Parathyroid adenoma (tissue), 2 donors: ENCODE data around the gene CEL.

Experiments
- H2AFZ ChIP-seq: fragments of 300-600 bp; sonication (generic); one replicate; pipeline ENCODE4 v1.7.0; 2017; ENCODE audit warnings: antibody characterized with exemption, mild to moderate bottlenecking
- H3K27ac ChIP-seq: fragments of 300-600 bp; sonication (generic); one replicate; pipeline ENCODE4 v1.7.0; 2017
- H3K27me3 ChIP-seq: fragments of 300-600 bp; sonication (generic); one replicate; pipeline ENCODE4 v1.7.0; 2017; ENCODE audit warnings: low read length; ENCODE audit not compliant: control insufficient read depth, insufficient read depth
- H3K36me3 ChIP-seq: fragments of 300-600 bp; sonication (generic); one replicate; pipeline ENCODE4 v1.7.0; 2017; ENCODE audit warnings: low read length; ENCODE audit not compliant: control insufficient read depth, insufficient read depth
- H3K4me1 ChIP-seq: fragments of 300-600 bp; sonication (generic); one replicate; pipeline ENCODE4 v1.7.0; 2017; ENCODE audit warnings: control low read depth
- H3K4me2 ChIP-seq: fragments of 300-600 bp; sonication (generic); one replicate; pipeline ENCODE4 v1.7.0; 2017; ENCODE audit warnings: low read length
- H3K4me3 ChIP-seq: fragments of 300-600 bp; sonication (generic); one replicate; pipeline ENCODE4 v1.7.0; 2017; ENCODE audit warnings: low read depth, low read length
- H3K79me2 ChIP-seq: fragments of 300-600 bp; sonication (generic); one replicate; pipeline ENCODE4 v1.7.0; 2017; ENCODE audit warnings: control low read depth
- H3K9ac ChIP-seq: fragments of 300-600 bp; sonication (generic); one replicate; pipeline ENCODE4 v1.7.0; 2017; ENCODE audit warnings: mild to moderate bottlenecking
- H3K9me3 ChIP-seq: fragments of 300-600 bp; sonication (generic); one replicate; pipeline ENCODE4 v1.7.0; 2017; ENCODE audit warnings: low read length; ENCODE audit not compliant: control insufficient read depth
- CTCF ChIP-seq: fragments of 300-600 bp; sonication (generic); IDR thresholded peaks from one replicate; pipeline ENCODE4 v1.7.0; 2017; ENCODE audit warnings: antibody characterized with exemption, mild to moderate bottlenecking
- donor health status: primary hyperparathyroidism.

Gene CEL

GRCh38 chr9:133050142-133050541, 11.6 kb upstream of the CEL start:
- Histone ChIP-seq H3K4me1 (no peaks in the 10 kb centered on the region), H3K36me3 (no peaks in the 10 kb centered on the region), H2AFZ (no peak overlapping the region), H3K9ac (no peak overlapping the region), H3K27ac (no peak overlapping the region), H3K79me2 (no peaks in the 10 kb centered on the region), H3K4me3 (no peak overlapping the region), H3K4me2 (no peak overlapping the region), H3K27me3 (no peaks in the 10 kb centered on the region), H3K9me3 (no peaks in the 10 kb centered on the region)
- TF ChIP-seq CTCF, result no peak

DNA sequence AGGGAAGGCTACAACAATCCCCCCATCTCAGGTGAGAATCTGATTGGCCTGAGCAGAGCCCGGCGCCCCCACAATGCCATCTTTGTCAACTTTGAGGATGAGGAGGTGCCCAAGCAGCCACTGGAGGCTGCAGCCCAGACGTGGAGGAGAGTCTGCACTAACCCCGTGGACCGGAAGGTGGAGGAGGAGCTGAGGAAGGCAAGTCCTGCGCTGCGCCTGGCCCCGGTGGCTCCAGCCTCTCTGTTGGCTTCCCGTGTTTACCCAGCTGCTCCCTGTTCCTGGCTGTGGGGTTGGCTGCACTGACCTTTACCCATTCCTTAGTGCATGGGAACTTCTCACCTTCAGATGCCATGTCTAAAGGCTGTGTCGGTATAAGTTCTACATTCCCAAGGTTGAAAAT, 11.0 kb upstream of the CEL start:
- no peaks in the 10 kb centered on the region for H3K4me1 ChIP-seq
- no peak overlapping the region for H3K27ac ChIP-seq
- H3K36me3 ChIP-seq, result no peaks in the 10 kb centered on the region
- H3K4me2 ChIP-seq, result no peak overlapping the region
- H3K79me2 ChIP-seq, result no peaks in the 10 kb centered on the region
- H3K9me3 ChIP-seq, result no peaks in the 10 kb centered on the region
- H3K27me3 ChIP-seq, result no peaks in the 10 kb centered on the region
- H2AFZ ChIP-seq, result no peak overlapping the region
- H3K9ac ChIP-seq, result no peak overlapping the region
- H3K4me3 ChIP-seq, result no peak overlapping the region
- TF ChIP-seq CTCF, result no peak

DNA sequence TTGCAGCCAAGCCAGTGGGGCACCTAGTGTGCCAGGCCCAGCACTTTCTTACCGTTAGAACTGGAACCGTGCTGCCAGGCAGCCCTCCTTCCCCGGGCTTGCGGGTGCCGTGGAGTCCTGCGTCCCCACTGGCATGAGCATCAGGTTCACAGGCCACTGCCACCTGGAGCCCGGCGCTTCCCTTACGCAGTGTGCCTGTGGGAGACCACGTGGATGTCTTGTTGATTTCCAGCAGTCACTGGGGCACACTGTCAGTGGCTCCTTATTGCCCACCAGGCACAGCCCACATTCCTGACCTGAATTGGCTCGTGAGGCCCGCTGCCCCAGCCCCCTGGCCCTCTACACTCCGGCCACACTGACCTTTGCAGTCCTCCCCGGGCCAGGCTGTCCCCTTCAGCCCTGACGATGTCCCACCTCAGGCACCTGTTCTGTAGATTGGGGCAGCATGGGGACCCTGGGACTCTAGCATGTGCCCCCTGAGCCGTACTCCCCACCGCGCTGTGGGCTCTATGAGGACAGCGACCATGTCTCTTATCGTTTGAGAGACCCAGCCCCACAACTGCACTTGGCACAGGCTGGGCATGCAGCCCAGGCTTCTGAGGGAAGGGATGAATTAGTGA, 10.4 kb upstream of the CEL start:
- no peaks in the 10 kb centered on the region for H3K27me3 ChIP-seq
- H3K79me2 ChIP-seq, result no peaks in the 10 kb centered on the region
- H3K27ac ChIP-seq, result no peak overlapping the region
- H3K9ac ChIP-seq, result no peak overlapping the region
- no peaks in the 10 kb centered on the region for H3K4me1 ChIP-seq
- H3K9me3 ChIP-seq, result no peaks in the 10 kb centered on the region
- H2AFZ ChIP-seq, result no peak overlapping the region
- no peaks in the 10 kb centered on the region for H3K36me3 ChIP-seq
- H3K4me3 ChIP-seq, result no peak overlapping the region
- TF ChIP-seq CTCF, result no peak
- H3K4me2 ChIP-seq, result no peak overlapping the region

DNA sequence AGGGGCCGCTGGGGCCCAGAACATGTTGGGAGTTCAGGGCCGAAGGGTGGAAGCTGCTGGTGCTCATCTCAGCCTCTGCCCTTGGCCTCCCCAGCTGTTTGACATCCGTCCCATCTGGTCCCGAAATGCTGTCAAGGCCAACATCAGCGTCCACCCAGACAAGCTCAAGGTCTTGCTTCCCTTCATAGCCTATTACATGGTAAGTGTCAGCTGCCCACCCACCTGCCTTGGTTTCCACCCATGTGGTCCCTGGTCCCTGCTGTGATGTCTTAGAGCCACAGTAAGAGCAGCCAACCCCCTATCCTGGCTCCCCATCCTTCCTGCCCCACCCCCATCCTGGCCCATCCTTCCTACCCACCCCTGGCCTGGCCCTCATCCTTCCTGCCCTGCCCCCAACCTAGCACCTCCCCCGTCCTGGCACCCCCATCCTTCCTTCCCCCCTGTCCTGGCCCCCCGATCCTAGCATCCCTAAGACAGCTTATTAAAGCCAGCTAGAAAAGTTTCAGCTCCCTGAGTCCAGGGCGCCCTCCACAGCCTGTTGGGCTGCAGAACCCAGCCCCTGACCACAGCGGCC, 9.7 kb upstream of the CEL start:
- Histone ChIP-seq H3K4me1 (no peaks in the 10 kb centered on the region), H3K9me3 (no peaks in the 10 kb centered on the region), H3K36me3 (no peaks in the 10 kb centered on the region), H3K79me2 (no peaks in the 10 kb centered on the region), H3K9ac (no peak overlapping the region), H3K27ac (no peak overlapping the region), H3K4me2 (no peak overlapping the region), H3K27me3 (no peaks in the 10 kb centered on the region), H2AFZ (no peak overlapping the region), H3K4me3 (no peak overlapping the region)
- TF ChIP-seq CTCF, result no peak
